GM21576 (cell line): Measurements from ENCODE around the gene PPM1F.

ENCODE experiments used
- ATAC-seq: cut with Tn5 transposase; IDR thresholded peaks from one replicate; pipeline ENCODE4 v1.9.1; 2021; ENCODE audit warnings: mild to moderate bottlenecking, moderate library complexity; ENCODE audit not compliant: unreplicated experiment

PPM1F gene, protein sequence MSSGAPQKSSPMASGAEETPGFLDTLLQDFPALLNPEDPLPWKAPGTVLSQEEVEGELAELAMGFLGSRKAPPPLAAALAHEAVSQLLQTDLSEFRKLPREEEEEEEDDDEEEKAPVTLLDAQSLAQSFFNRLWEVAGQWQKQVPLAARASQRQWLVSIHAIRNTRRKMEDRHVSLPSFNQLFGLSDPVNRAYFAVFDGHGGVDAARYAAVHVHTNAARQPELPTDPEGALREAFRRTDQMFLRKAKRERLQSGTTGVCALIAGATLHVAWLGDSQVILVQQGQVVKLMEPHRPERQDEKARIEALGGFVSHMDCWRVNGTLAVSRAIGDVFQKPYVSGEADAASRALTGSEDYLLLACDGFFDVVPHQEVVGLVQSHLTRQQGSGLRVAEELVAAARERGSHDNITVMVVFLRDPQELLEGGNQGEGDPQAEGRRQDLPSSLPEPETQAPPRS

DNA sequence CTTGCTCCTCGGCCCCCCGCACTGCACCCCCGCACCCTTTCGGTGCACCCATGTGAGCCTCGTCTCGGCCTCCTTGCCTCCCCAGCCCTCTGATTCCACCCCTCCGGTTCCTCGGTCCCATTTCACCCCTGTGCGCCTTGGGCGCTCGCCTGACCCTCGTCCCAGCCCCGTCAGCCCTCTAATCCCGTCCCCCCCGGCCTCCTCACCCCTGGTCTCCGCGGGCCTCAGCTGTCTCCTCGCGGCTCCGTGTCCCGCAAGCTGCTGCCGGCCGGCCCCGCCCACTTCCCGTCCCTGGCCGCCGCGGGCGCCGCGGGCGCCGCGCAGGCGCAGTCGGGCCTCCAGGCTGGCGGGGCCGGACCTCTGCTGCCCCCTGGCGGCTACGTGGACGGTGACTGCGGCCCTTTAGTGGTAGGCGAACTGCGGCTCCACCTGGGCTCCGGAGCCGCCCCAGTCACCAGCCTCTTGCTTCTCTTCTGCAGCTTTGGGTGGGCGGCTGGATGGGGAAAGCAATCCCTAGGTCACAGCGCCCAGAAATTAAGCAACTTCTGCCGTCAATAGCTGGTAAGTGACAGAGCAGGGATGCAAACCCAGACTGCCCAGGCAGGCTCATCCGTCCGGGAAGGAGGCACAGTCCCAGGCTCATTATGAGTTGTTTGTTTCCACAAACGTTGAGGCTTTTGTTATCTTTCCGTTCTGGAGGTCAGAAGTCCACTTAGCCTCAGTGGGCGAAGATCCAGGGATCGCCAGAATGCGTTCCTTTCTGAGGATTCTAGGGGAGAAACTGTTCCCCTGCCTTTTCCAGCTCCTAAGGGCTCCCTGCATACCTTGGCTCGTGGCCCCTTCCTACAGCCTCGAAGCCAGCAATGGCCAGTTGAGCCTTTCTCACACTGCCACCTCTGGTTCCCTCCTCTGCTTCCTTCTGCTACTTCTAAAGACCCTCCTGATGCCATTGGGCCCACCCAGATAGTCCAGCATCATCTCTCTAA, at the start of gene PPM1F:
Gene PPM1F (minus strand): TSS at position 263 of the 986 bp plus-strand sequence. CDS start 6,800 bp downstream, outside the sequence.
- peak; percentile 51 for ATAC-seq

DNA sequence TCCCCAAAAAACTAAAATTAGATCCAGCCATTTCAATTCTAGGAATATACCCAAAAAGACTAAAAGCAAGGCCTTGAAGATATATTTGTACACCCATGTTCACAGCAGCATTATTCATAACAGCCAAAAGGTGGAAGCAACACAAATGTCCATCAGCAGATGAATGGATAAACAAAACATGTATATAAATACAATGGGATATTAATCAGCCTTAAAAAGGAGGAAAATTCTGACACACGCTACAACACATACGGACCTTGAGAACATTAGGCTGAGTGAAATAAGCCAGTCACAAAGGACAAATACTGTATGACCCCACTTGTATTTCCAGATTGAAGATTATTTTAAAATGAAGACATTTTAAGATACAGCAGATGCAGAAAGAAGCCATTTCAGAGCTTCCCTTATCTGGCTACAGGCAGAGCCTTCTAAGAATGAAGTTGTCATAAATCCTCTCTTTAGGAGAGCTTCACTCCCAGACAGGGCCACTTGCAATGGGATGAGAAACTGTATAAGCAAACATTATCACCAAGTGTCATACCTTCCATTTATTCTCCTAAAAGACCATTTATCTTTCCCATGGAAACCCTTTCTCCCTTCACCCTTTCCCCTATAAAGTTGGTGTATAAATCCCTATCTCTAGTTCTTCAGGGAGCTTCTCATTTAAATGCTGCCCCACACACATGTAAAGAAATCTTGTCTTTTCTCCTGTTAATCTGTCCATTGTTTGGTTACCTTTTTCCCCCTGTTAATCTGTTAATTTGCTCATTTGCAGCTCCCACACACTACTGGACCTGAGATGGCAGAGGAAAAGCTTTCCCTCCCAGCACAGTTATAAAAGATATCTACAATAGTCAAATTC, 49.2 kb upstream of the PPM1F start:
- no peak for ATAC-seq

GRCh38 chr22:21998595-21999247, 46.1 kb upstream of the PPM1F start:
- no peak for ATAC-seq

GRCh38 chr22:21996175-21996720, 43.6 kb upstream of the PPM1F start:
- ATAC-seq: no peak

GRCh38 chr22:21995660-21996059, 43.0 kb upstream of the PPM1F start:
- ATAC-seq: no peak

GRCh38 chr22:21994881-21995444, 42.3 kb upstream of the PPM1F start:
- no peak for ATAC-seq

GRCh38 chr22:21992593-21993237, 40.1 kb upstream of the PPM1F start:
- ATAC-seq: no peak

DNA sequence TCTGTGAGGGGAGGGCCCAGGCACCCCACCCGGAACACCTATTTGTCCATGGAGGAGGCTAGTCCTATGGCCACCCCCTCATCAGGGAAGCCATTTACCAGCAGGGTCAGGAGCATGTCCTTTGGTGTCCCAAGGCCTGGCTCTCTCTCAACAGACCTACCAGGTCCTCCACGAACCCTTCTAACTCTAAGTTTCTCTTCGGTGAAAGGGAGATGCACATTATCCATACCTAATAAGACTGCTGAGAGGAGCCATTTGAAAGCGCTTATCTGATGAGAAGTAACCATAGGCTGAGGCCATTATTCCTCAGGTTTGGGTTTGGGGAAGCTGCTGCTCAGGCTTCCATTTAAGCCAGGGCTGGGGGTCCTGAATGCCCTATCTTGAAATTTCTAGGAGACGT, 39.1 kb upstream of the PPM1F start:
- ATAC-seq: no peak

DNA sequence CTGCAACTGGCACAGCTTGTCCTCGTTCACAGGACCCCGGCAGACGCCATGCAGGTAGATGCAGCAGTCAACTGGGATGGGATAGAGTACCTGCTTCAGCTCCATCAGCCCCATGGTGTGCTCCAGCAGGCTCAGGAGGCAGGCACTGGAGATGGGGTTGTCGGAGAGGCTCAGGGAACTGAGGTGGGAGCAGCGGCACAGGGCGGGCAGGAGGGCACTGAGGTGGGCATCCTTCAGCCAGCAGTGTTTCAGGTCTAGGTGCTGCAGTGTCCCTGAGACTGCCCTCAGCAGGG, 38.6 kb upstream of the PPM1F start:
- ATAC-seq: no peak

- ATAC-seq: no peak
These were observed 38.0 kb upstream of the PPM1F start for GRCh38 chr22:21990445-21991303.

- no peak for ATAC-seq
These were observed 36.4 kb upstream of the PPM1F start for GRCh38 chr22:21989049-21989448.

- ATAC-seq: no peak
These were observed 32.6 kb upstream of the PPM1F start for GRCh38 chr22:21985214-21985613.

DNA sequence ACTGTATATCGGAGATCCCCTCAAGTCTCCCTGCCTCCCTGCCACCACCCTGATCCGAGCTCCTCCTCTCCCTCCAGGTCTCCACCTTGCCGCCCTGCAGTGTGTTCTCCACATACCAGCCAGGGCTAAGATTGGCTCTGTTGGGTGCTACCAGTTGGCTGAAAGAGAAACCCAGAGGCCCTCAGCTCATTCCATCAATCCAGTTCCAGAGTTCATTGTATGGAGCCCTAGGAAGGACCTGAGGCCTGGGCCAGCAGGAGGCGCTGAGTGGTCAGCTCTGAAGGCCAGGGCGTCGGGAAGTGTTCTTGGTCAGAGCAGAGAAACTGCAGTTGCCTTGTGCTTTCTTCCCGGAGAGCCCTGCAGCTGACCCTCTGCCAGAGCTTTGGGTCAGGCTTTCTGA, 32.1 kb upstream of the PPM1F start:
- ATAC-seq: no peak

DNA sequence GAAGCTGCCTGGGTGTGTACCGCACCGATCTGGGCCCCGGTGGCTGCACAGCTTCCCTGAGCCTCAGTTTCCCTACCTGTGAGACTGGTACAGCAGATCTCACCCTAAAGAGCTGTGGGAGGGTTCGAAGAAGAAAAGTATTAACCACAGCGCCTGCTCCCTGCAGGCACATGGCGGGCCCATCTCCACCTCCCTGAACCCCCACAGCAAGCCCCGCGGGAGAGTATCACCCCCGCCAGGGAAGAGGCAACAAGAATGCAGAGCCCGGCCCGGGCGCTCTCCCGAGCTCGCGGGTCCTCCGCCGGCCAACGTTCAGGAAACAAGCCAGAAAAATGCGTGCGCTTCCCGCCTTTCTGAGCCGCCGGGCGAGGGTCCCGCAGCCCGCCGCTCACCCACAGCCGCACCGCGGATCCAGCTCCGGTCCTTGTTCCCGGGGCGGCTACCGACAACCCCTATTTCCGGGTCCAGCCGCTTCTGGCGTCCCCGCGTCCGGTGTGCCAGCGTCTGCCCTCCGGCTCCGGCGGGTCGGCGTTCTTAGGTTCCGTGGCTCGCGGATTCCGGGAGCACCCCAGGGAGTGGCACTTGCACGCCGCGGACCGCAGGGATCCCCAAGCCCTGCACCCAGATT, 29.8 kb upstream of the PPM1F start, which contains the start of gene TOP3B:
Gene TOP3B (minus strand): TSS at position 450 of the 628 bp plus-strand sequence. CDS start 7,078 bp downstream, outside the sequence.
- ATAC-seq: peak; percentile 68

DNA sequence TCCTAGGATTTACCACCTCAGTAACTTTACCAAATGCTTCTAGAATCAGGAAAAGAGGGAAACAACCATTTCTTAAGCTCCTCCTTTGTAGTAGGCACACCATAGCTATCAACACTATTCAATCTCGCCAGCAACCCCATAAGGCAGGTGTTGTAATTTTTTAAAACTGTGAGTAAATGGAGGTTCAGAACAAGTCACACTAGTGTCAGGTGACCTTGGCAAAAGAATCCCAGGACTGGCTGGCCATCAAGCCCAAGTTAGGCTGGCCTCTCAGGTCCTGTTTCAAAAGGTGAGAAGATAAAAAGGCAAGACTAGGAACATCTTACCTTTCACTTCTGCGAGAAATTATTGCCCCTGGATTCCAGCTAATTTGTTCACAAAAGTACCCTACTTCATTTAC, 29.2 kb upstream of the PPM1F start:
- ATAC-seq: no peak

GRCh38 chr22:21980547-21980946, 27.9 kb upstream of the PPM1F start:
- no peak for ATAC-seq

DNA sequence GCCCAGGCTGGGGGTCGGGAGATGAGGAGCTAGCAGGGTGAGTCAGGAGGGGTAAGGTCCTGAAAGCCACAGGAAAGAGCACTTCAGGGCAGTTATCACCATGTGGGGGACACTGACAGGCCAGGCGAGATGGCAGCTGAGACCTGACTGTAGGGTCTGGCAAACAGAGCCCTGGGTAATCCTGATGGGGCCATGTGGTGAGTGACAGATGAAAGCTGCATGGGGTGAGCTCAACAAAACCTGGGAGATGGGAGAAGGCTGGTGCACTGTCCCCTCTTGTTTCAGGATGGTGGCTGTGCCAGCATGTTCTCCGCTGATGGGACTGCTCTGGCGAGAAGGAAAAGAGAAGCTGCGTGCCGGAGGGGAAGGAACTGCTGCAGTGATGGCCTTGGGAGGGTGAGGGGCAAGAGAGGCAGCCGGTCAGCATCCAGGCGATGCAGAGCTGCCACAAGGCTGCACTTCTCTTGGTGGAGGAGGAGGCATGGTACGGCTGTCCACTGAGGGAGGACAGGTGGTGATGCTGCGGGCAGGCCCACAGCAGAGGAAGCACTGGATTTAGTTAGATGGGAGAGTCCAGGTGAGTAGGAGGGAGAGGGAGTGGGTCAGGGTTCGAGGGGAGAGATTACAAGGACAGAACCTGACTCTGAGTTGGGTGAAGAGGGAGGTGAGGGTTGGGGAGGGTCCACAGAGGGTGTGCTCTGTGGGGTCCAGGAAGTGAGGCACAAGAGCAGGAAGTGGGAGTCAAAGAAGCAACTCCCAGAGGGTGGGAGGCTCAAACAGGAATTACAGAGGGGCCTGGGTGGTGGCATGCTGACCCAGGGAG, 26.1 kb upstream of the PPM1F start:
- ATAC-seq: no peak
